HEK293 (cell line): ENCODE results near the gene MDFIC.

Experiments
- CTCF ChIA-PET: fragments of 350-600 bp; formaldehyde crosslinking; extraction: SDS; loops from one replicate; lab custom pipeline; 2021; ENCODE audit warnings: antibody characterized with exemption; lab: Yijun Ruan, JAX
- POLR2A ChIA-PET: fragments of 300-600 bp; formaldehyde crosslinking; extraction: SDS; loops from one replicate; lab custom pipeline; 2020; ENCODE audit warnings: antibody characterized with exemption, inconsistent platforms; lab: Yijun Ruan, JAX
- H3K27ac ChIP-seq: fragments of 200-500 bp; sonication (Bioruptor generic); 2 replicates; pipeline ENCODE4 v1.5.1; 2014; ENCODE audit warnings: low read depth, low read length, control low read depth, inconsistent platforms; ENCODE audit errors: extremely low read depth
- H3K36me3 ChIP-seq, 2 experiments: fragments of 200-500 bp in 1 of 2; sonication (Bioruptor generic) in 1 of 2; 1 replicate in 1 of 2; 2 replicates in 1 of 2; pipeline ENCODE4 v1.5.1; 2014 to 2017; ENCODE audit warnings: inconsistent platforms in 2 of 2, low read length in 2 of 2; ENCODE audit not compliant: control insufficient read depth in 2 of 2, insufficient read depth in 1 of 2
- H3K4me1 ChIP-seq: fragments of 200-500 bp; sonication (Bioruptor generic); 2 replicates; pipeline ENCODE4 v1.5.1; 2014; ENCODE audit warnings: mild to moderate bottlenecking, low read length, inconsistent platforms; ENCODE audit not compliant: control insufficient read depth, insufficient read depth
- H3K4me3 ChIP-seq: 2 replicates; pipeline ENCODE4 v1.5.1; 2011; ENCODE audit warnings: low read depth, mild to moderate bottlenecking, control low read depth, low read length, moderate library complexity
- H3K9me3 ChIP-seq: fragments of 200-500 bp; sonication (Bioruptor generic); 2 replicates; pipeline ENCODE4 v1.5.1; 2014; ENCODE audit warnings: low read depth, low read length, inconsistent platforms; ENCODE audit not compliant: control insufficient read depth, insufficient read depth
- HOXD13 ChIP-seq: sonication (generic); formaldehyde crosslinking; IDR thresholded peaks from 2 replicates; pipeline ENCODE4 v1.8.0; 2022; ENCODE audit warnings: missing genetic modification reagents, borderline replicate concordance
- SCRT1 ChIP-seq: fragments of 450-650 bp; formaldehyde crosslinking; IDR thresholded peaks from 2 replicates; pipeline ENCODE4 v1.5.1; 2016; ENCODE audit warnings: missing biosample characterization, missing genetic modification characterization, borderline replicate concordance
- YY1 ChIP-seq: fragments of 450-650 bp; formaldehyde crosslinking; IDR thresholded peaks from 2 replicates; pipeline ENCODE4 v1.5.1; 2018; ENCODE audit warnings: missing biosample characterization, missing genetic modification characterization
- ZBTB11 ChIP-seq: fragments of 450-650 bp; formaldehyde crosslinking; conservative IDR thresholded peaks from 2 replicates; pipeline ENCODE4 v1.5.1; 2016; ENCODE audit warnings: low read depth, missing biosample characterization, missing genetic modification characterization
- ZBTB20 ChIP-seq: fragments of 450-650 bp; formaldehyde crosslinking; IDR thresholded peaks from 2 replicates; pipeline ENCODE4 v1.5.1; 2016; ENCODE audit warnings: missing biosample characterization, missing genetic modification characterization
- ZFP3 ChIP-seq: fragments of 450-650 bp; formaldehyde crosslinking; IDR thresholded peaks from 2 replicates; pipeline ENCODE4 v1.5.1; 2016; ENCODE audit warnings: low read depth, missing biosample characterization, missing genetic modification characterization
- ZFP69B ChIP-seq: fragments of 450-650 bp; formaldehyde crosslinking; IDR thresholded peaks from 2 replicates; pipeline ENCODE4 v1.5.1; 2016; ENCODE audit warnings: missing biosample characterization, missing genetic modification characterization
- ZNF121 ChIP-seq: fragments of 450-650 bp; formaldehyde crosslinking; IDR thresholded peaks from 2 replicates; pipeline ENCODE4 v1.5.1; 2016; ENCODE audit warnings: missing biosample characterization, missing genetic modification characterization
- ZNF155 ChIP-seq: fragments of 450-650 bp; formaldehyde crosslinking; IDR thresholded peaks from 2 replicates; pipeline ENCODE4 v1.5.1; 2016; ENCODE audit warnings: missing biosample characterization, missing genetic modification characterization
- ZNF169 ChIP-seq: fragments of 450-650 bp; formaldehyde crosslinking; IDR thresholded peaks from 2 replicates; pipeline ENCODE4 v1.5.1; 2016; ENCODE audit warnings: missing biosample characterization, missing genetic modification characterization
- ZNF248 ChIP-seq: fragments of 450-650 bp; formaldehyde crosslinking; IDR thresholded peaks from 2 replicates; pipeline ENCODE4 v1.5.1; 2017; ENCODE audit warnings: missing biosample characterization, missing genetic modification characterization
- ZNF266 ChIP-seq: fragments of 450-650 bp; formaldehyde crosslinking; IDR thresholded peaks from 2 replicates; pipeline ENCODE4 v1.5.1; 2016; ENCODE audit warnings: missing biosample characterization, missing genetic modification characterization, low read depth
- ZNF391 ChIP-seq: fragments of 450-650 bp; formaldehyde crosslinking; IDR thresholded peaks from 2 replicates; pipeline ENCODE4 v1.5.1; 2016; ENCODE audit warnings: low read depth, missing biosample characterization, missing genetic modification characterization, borderline replicate concordance
- ZNF544 ChIP-seq: fragments of 450-650 bp; formaldehyde crosslinking; IDR thresholded peaks from 2 replicates; pipeline ENCODE4 v1.5.0; 2017; ENCODE audit warnings: missing biosample characterization, missing genetic modification characterization
- ZNF629 ChIP-seq: fragments of 450-650 bp; formaldehyde crosslinking; IDR thresholded peaks from 2 replicates; pipeline ENCODE4 v1.5.1; 2017; ENCODE audit warnings: missing biosample characterization, missing genetic modification characterization
- ZNF660 ChIP-seq: fragments of 450-650 bp; IDR thresholded peaks from 2 replicates; pipeline ENCODE4 v1.5.1; 2018; ENCODE audit warnings: missing biosample characterization, mild to moderate bottlenecking, missing genetic modification characterization
- ZNF701 ChIP-seq: fragments of 450-650 bp; formaldehyde crosslinking; IDR thresholded peaks from 2 replicates; pipeline ENCODE4 v1.5.1; 2016; ENCODE audit warnings: missing biosample characterization, missing genetic modification characterization
- ZNF76 ChIP-seq: fragments of 450-650 bp; formaldehyde crosslinking; IDR thresholded peaks from 2 replicates; pipeline ENCODE4; 2016; ENCODE audit warnings: low read depth, missing biosample characterization, missing genetic modification characterization, borderline replicate concordance
- ZNF768 ChIP-seq: fragments of 450-650 bp; formaldehyde crosslinking; IDR thresholded peaks from 2 replicates; pipeline ENCODE4 v1.5.1; 2018; ENCODE audit warnings: missing biosample characterization, mild to moderate bottlenecking, missing genetic modification characterization
- ZNF843 ChIP-seq: fragments of 450-650 bp; formaldehyde crosslinking; IDR thresholded peaks from 2 replicates; pipeline ENCODE4 v1.5.1; 2016; ENCODE audit warnings: missing biosample characterization, missing genetic modification characterization
- ZSCAN23 ChIP-seq: fragments of 450-650 bp; formaldehyde crosslinking; IDR thresholded peaks from 2 replicates; pipeline ENCODE4 v1.5.1; 2016; ENCODE audit warnings: missing biosample characterization, missing genetic modification characterization
- ZSCAN30 ChIP-seq: fragments of 450-650 bp; IDR thresholded peaks from 2 replicates; pipeline ENCODE4 v1.5.1; 2018; ENCODE audit warnings: missing biosample characterization, mild to moderate bottlenecking, missing genetic modification characterization, moderate library complexity
- ZXDB ChIP-seq: fragments of 450-650 bp; formaldehyde crosslinking; IDR thresholded peaks from 2 replicates; pipeline ENCODE4 v1.5.1; 2016; ENCODE audit warnings: missing biosample characterization, missing genetic modification characterization
- TF ChIP-seq, protein P1 (sequence below): fragments of 450-650 bp; formaldehyde crosslinking; IDR thresholded peaks from 2 replicates; pipeline ENCODE4 v1.5.1; 2016; ENCODE audit warnings: missing biosample characterization, missing genetic modification characterization
- TF ChIP-seq, protein P2 (sequence below): IDR thresholded peaks from 2 replicates; pipeline ENCODE4 v1.6.1; 2011; ENCODE audit warnings: mild to moderate bottlenecking, low read depth, low read length, borderline replicate concordance
- TF ChIP-seq, protein P3 (sequence below): fragments of 450-650 bp; formaldehyde crosslinking; IDR thresholded peaks from 2 replicates; pipeline ENCODE4 v1.5.1; 2016; ENCODE audit warnings: missing biosample characterization, missing genetic modification characterization

MDFIC gene

GRCh38 chr7:114973147-114973546 is 51.3 kb downstream of the MDFIC start:
- ChIA-PET CTCF (no interaction called here), POLR2A (no interaction called here)
- no peaks in the 10 kb centered on the region for H3K36me3 ChIP-seq
- no peak overlapping the region for H3K4me3 ChIP-seq
- H3K4me1 ChIP-seq = no peaks in the 10 kb centered on the region
- TF ChIP-seq, protein P1, sequence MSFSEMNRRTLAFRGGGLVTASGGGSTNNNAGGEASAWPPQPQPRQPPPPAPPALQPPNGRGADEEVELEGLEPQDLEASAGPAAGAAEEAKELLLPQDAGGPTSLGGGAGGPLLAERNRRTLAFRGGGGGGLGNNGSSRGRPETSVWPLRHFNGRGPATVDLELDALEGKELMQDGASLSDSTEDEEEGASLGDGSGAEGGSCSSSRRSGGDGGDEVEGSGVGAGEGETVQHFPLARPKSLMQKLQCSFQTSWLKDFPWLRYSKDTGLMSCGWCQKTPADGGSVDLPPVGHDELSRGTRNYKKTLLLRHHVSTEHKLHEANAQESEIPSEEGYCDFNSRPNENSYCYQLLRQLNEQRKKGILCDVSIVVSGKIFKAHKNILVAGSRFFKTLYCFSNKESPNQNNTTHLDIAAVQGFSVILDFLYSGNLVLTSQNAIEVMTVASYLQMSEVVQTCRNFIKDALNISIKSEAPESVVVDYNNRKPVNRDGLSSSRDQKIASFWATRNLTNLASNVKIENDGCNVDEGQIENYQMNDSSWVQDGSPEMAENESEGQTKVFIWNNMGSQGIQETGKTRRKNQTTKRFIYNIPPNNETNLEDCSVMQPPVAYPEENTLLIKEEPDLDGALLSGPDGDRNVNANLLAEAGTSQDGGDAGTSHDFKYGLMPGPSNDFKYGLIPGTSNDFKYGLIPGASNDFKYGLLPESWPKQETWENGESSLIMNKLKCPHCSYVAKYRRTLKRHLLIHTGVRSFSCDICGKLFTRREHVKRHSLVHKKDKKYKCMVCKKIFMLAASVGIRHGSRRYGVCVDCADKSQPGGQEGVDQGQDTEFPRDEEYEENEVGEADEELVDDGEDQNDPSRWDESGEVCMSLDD = no peak
- TF ChIP-seq SCRT1 (tag by site-specific recombination) = no peak
- TF ChIP-seq ZNF169 = no peak
- no peak for TF ChIP-seq ZNF266 (tag by site-specific recombination)
- no peaks in the 10 kb centered on the region for H3K9me3 ChIP-seq
- H3K27ac ChIP-seq = no peak overlapping the region

DNA sequence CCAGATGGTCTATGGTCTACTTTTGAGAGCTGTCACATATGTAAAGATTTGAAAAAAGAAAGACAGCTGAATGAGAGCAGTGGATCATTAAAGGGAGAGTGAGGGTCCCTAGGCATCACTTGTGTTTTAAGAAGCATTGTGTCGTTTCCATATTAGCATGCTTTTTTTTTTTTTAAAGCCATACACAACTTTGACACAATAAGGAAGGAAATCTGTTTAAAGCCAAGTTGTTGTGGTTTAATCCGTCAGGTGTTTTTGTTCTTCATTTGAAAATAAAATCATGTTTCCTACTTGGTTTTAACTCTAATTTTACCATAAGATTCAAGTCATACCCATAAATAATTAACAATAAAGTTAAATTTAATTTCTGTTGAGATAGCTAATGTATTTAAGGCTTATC is 53.5 kb downstream of the MDFIC start:
- Histone ChIP-seq H3K27ac (no peak overlapping the region), H3K9me3 (no peaks in the 10 kb centered on the region), H3K4me1 (no peaks in the 10 kb centered on the region), H3K4me3 (no peak overlapping the region), H3K36me3 (no peaks in the 10 kb centered on the region)
- TF ChIP-seq ZNF248 (tag by site-specific recombination) = no peak
- TF ChIP-seq, protein P2, sequence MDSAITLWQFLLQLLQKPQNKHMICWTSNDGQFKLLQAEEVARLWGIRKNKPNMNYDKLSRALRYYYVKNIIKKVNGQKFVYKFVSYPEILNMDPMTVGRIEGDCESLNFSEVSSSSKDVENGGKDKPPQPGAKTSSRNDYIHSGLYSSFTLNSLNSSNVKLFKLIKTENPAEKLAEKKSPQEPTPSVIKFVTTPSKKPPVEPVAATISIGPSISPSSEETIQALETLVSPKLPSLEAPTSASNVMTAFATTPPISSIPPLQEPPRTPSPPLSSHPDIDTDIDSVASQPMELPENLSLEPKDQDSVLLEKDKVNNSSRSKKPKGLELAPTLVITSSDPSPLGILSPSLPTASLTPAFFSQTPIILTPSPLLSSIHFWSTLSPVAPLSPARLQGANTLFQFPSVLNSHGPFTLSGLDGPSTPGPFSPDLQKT = no peak
- TF ChIP-seq, protein P3, sequence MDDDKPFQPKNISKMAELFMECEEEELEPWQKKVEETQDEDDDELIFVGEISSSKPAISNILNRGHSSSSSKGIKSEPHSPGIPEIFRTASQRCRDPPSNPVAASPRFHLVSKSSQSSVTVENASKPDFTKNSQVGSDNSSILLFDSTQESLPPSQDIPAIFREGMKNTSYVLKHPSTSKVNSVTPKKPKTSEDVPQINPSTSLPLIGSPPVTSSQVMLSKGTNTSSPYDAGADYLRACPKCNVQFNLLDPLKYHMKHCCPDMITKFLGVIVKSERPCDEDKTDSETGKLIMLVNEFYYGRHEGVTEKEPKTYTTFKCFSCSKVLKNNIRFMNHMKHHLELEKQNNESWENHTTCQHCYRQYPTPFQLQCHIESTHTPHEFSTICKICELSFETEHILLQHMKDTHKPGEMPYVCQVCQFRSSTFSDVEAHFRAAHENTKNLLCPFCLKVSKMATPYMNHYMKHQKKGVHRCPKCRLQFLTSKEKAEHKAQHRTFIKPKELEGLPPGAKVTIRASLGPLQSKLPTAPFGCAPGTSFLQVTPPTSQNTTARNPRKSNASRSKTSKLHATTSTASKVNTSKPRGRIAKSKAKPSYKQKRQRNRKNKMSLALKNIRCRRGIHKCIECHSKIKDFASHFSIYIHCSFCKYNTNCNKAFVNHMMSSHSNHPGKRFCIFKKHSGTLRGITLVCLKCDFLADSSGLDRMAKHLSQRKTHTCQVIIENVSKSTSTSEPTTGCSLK = no peak
- TF ChIP-seq ZXDB (tag by site-specific recombination) = no peak
- TF ChIP-seq YY1 (tag by site-specific recombination) = no peak
- TF ChIP-seq ZNF843 (tag by site-specific recombination) = no peak
- TF ChIP-seq ZNF155 (tag by site-specific recombination) = no peak
- no peak for TF ChIP-seq ZNF701 (tag by site-specific recombination)
- no peak for TF ChIP-seq ZFP3 (tag by site-specific recombination)
- TF ChIP-seq ZNF660 (tag by site-specific recombination) = no peak
- TF ChIP-seq ZNF544 (tag by site-specific recombination) = no peak
- TF ChIP-seq HOXD13 (CRISPR knock-in tag) = no peak
- no peak for TF ChIP-seq ZFP69B (tag by site-specific recombination)
- TF ChIP-seq ZSCAN30 = no peak
- ChIA-PET CTCF (no interaction called here), POLR2A (no interaction called here)

DNA sequence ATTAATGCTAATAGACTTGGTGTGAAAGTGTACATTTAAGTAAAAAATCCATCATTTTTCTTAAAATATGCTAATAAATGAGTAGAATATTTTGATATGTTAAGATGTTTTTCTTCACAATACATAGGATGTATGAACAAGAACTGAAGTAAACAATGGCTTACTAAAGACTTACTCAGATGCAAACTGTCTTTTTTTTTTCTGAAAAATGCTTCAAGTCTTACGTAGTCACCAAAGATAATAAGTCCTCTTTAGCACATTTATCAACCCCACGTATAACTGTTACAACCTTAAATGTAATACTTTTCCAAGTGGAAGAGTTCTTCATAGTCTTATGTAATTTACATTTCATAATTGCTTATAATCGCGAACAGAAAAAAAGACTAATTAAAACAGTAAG is 54.8 kb downstream of the MDFIC start:
- CTCF ChIA-PET = no interaction called here
- Histone ChIP-seq H3K9me3 (no peaks in the 10 kb centered on the region), H3K4me3 (no peak overlapping the region), H3K36me3 (no peaks in the 10 kb centered on the region), H3K4me1 (no peaks in the 10 kb centered on the region), H3K27ac (no peak overlapping the region)
- POLR2A ChIA-PET = no interaction called here
- TF ChIP-seq ZNF121 (no peak), ZBTB11 (no peak), ZNF391 (tag by site-specific recombination) (no peak), ZNF76 (tag by site-specific recombination) (no peak), ZNF544 (tag by site-specific recombination) (no peak), ZSCAN23 (tag by site-specific recombination) (no peak), ZBTB20 (tag by site-specific recombination) (no peak), ZNF768 (tag by site-specific recombination) (no peak), ZNF629 (no peak)
